Neural cell (in vitro differentiated cells): ENCODE measurements around the gene GRIN2C. TPM values are rescaled to one million over a fixed set of nuclear protein-coding genes. Genes with fewer than 3 reads are reported as not detected.

Source experiments
- H2AFZ ChIP-seq: fragments of 200-600, 300-800 bp; sonication (generic), shearing (Covaris generic); 2 replicates; pipeline ENCODE4 v1.6.0; 2014; ENCODE audit warnings: low read depth, mild to moderate bottlenecking, antibody characterized with exemption, low read length, moderate library complexity
- H3F3A ChIP-seq: fragments of 200-600 bp; shearing (Covaris generic); 2 replicates; pipeline ENCODE4 v1.6.1; 2016; ENCODE audit warnings: mild to moderate bottlenecking, moderate library complexity, mixed read lengths, antibody characterized with exemption, low read length; ENCODE audit not compliant: insufficient read depth, poor library complexity, severe bottlenecking
- H3K27ac ChIP-seq: fragments of 200-600, 300-800 bp; sonication (generic), shearing (Covaris generic); 2 replicates; pipeline ENCODE4 v1.5.1; 2014; ENCODE audit warnings: mild to moderate bottlenecking, low read length, moderate library complexity
- H3K27me3 ChIP-seq: fragments of 300-800, 200-600 bp; sonication (generic), shearing (Covaris generic); 2 replicates; pipeline ENCODE4 v1.6.0; 2014; ENCODE audit warnings: mild to moderate bottlenecking, low read depth, low read length, moderate library complexity; ENCODE audit not compliant: insufficient read depth
- H3K36me3 ChIP-seq: fragments of 300-800, 200-600 bp; sonication (generic), shearing (Covaris generic); 2 replicates; pipeline ENCODE4 v1.5.1; 2014; ENCODE audit warnings: mild to moderate bottlenecking, antibody characterized with exemption, low read length, moderate library complexity; ENCODE audit not compliant: insufficient read depth
- H3K4me2 ChIP-seq: fragments of 300-800, 200-600 bp; sonication (generic), shearing (Covaris generic); 2 replicates; pipeline ENCODE4 v1.6.0; 2014; ENCODE audit warnings: mild to moderate bottlenecking, low read length
- H3K4me3 ChIP-seq: fragments of 300-800, 200-600 bp; sonication (generic), shearing (Covaris generic); 2 replicates; pipeline ENCODE4 v1.5.1; 2014; ENCODE audit warnings: mild to moderate bottlenecking, low read length, moderate library complexity
- H3K79me2 ChIP-seq: fragments of 200-600 bp; shearing (Covaris generic); replicated peaks from 2 replicates; pipeline ENCODE4 v1.6.0; 2014; ENCODE audit warnings: mild to moderate bottlenecking, low read length, moderate library complexity; ENCODE audit not compliant: insufficient read depth
- H3K9ac ChIP-seq: fragments of 300-800, 200-600 bp; sonication (generic), shearing (Covaris generic); 2 replicates; pipeline ENCODE4 v1.6.1; 2016; ENCODE audit warnings: mild to moderate bottlenecking, low read length, mixed read lengths
- H3K9me2 ChIP-seq: fragments of 200-600 bp; shearing (Covaris generic); 2 replicates; pipeline ENCODE4 v1.6.1; 2016; ENCODE audit warnings: mild to moderate bottlenecking, low read length, mixed read lengths; ENCODE audit not compliant: insufficient read depth
- H3K9me3 ChIP-seq: fragments of 200-600, 300-800 bp; sonication (generic), shearing (Covaris generic); 2 replicates; pipeline ENCODE4 v1.6.1; 2016; ENCODE audit warnings: mild to moderate bottlenecking, mixed run types, low read length, moderate library complexity, mixed read lengths
- H4K20me1 ChIP-seq: fragments of 200-600 bp; shearing (Covaris generic); 2 replicates; pipeline ENCODE4 v1.6.1; 2016; ENCODE audit warnings: mild to moderate bottlenecking, mixed run types; ENCODE audit not compliant: insufficient read depth
- EP300 ChIP-seq: fragments of 450-650 bp; conservative IDR thresholded peaks from 2 replicates; pipeline ENCODE4 v1.6.1; 2014; ENCODE audit warnings: antibody characterized with exemption, mild to moderate bottlenecking, moderate library complexity; ENCODE audit not compliant: poor library complexity, severe bottlenecking
- EZH2 ChIP-seq: fragments of 200-600, 300-800 bp; shearing (Covaris generic), sonication (generic); IDR thresholded peaks from 2 replicates; pipeline ENCODE4 v1.6.1; 2014; ENCODE audit warnings: antibody characterized with exemption, low read length, borderline replicate concordance, mild to moderate bottlenecking; ENCODE audit not compliant: insufficient read depth, poor library complexity, severe bottlenecking
- MXI1 ChIP-seq: fragments of 450-650 bp; conservative IDR thresholded peaks from 2 replicates; pipeline ENCODE4 v1.6.1; 2014; ENCODE audit warnings: antibody characterized with exemption, mild to moderate bottlenecking; ENCODE audit not compliant: poor library complexity, severe bottlenecking
- POLR2AphosphoS5 ChIP-seq: IDR thresholded peaks from 2 replicates; pipeline ENCODE4 v1.6.1; 2012
- RAD21 ChIP-seq: fragments of 450-650 bp; conservative IDR thresholded peaks from 2 replicates; pipeline ENCODE4 v1.6.1; 2014; ENCODE audit warnings: antibody characterized with exemption, mild to moderate bottlenecking, moderate library complexity
- SMC3 ChIP-seq: fragments of 450-650 bp; conservative IDR thresholded peaks from 2 replicates; pipeline ENCODE4 v1.6.1; 2014; ENCODE audit warnings: antibody characterized with exemption, mild to moderate bottlenecking, moderate library complexity; ENCODE audit not compliant: poor library complexity
- TAF1 ChIP-seq: IDR thresholded peaks from 2 replicates; pipeline ENCODE4 v1.6.1; 2012; ENCODE audit warnings: low read depth
- polyA plus RNA-seq: library from polyadenylated mRNA; depleted of rRNA; stranded (reverse); fragments of >200 nt; gene quantifications from 2 replicates; pipeline ENCODE4 v1.2.3, GENCODE V29; 2014
- TF ChIP-seq, protein P1 (sequence below): fragments of 450-650 bp; IDR thresholded peaks from 2 replicates; pipeline ENCODE4 v1.5.1; 2014; ENCODE audit warnings: antibody characterized with exemption, mild to moderate bottlenecking, moderate library complexity; ENCODE audit not compliant: poor library complexity, severe bottlenecking
- TF ChIP-seq, protein P2 (sequence below): IDR thresholded peaks from 2 replicates; pipeline ENCODE4 v1.6.1; 2012; ENCODE audit warnings: borderline replicate concordance

Gene GRIN2C
- polyA plus RNA-seq, 1 donor from 2014 or later: 0.04 TPM

DNA sequence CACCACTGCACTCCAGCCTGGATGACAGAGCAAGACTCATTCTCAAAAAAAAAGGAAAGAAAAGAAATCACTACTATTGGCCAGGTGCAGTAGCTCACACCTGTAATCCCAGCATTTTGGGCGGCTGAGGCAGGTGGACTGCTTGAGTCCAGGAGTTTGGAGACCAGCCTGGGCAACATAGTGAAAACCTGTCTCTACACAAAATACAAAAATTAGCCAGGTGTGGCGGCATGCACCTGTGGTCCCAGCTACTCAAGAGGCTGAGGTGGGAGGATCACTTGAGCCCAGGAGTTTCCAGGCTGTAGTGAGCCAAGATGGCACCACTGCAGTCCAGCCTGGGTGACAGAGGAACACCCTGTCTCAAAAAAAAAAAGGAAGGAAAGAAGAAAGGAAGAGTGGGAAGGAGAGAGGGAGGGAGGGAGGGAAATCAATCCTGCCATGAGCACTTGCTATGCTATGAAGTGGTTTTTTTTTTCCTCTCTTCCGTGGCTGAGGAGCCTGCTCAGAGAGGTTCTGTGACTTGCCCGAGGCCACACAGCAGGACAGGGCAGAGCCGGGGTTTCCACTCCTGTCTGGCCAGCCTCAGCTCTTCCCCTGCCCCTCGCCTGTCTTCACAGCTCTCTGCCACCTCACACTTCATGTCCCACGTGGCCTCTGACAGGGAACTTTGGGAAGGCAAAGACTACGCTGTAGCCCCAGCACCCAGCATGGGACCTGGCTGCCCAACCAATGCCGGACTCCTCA, 10.9 kb downstream of the GRIN2C start:
- TF ChIP-seq, protein P1, sequence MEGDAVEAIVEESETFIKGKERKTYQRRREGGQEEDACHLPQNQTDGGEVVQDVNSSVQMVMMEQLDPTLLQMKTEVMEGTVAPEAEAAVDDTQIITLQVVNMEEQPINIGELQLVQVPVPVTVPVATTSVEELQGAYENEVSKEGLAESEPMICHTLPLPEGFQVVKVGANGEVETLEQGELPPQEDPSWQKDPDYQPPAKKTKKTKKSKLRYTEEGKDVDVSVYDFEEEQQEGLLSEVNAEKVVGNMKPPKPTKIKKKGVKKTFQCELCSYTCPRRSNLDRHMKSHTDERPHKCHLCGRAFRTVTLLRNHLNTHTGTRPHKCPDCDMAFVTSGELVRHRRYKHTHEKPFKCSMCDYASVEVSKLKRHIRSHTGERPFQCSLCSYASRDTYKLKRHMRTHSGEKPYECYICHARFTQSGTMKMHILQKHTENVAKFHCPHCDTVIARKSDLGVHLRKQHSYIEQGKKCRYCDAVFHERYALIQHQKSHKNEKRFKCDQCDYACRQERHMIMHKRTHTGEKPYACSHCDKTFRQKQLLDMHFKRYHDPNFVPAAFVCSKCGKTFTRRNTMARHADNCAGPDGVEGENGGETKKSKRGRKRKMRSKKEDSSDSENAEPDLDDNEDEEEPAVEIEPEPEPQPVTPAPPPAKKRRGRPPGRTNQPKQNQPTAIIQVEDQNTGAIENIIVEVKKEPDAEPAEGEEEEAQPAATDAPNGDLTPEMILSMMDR: no peak
- TF ChIP-seq MXI1 (no peak), TAF1 (no peak), POLR2AphosphoS5 (no peak), RAD21 (no peak), SMC3 (no peak)
- peaks cover 44% of the 10 kb centered on the region for H3K27me3 ChIP-seq
- H3K4me3 ChIP-seq: no peak overlapping the region

DNA sequence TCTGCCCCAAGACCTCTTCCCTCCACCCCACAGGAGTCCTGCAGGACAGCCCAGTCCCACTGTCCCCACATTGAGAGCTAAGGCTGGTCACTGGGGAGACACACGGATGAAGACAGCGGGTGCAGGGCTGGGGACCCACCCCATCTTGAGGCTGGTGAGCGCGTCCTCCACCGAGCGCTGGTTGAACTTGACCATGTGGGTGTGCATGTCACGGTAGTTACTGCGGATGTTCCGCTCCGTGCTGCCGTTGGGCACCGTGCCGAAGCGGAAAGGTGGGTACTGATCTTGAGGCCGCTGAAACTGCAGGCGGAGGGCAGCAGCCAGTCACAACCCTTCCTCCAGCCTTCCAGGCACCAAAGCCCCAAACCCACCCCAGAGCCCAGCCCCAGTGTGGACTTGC, 13.1 kb downstream of the GRIN2C start:
- Histone ChIP-seq H3F3A (no peaks in the 10 kb centered on the region), H3K36me3 (no peaks in the 10 kb centered on the region), H3K27me3 (peaks cover 41% of the 10 kb centered on the region), H3K27ac (no peak overlapping the region), H3K4me3 (no peak overlapping the region), H4K20me1 (no peaks in the 10 kb centered on the region), H3K79me2 (no peaks in the 10 kb centered on the region), H3K9me3 (no peaks in the 10 kb centered on the region), H3K9me2 (no peaks in the 10 kb centered on the region), H3K9ac (no peak overlapping the region), H2AFZ (no peak overlapping the region), H3K4me2 (no peak overlapping the region)
- TF ChIP-seq RAD21: no peak
- no peak for TF ChIP-seq SMC3
- no peak for TF ChIP-seq MXI1
- TF ChIP-seq TAF1: no peak
- TF ChIP-seq, protein P2, sequence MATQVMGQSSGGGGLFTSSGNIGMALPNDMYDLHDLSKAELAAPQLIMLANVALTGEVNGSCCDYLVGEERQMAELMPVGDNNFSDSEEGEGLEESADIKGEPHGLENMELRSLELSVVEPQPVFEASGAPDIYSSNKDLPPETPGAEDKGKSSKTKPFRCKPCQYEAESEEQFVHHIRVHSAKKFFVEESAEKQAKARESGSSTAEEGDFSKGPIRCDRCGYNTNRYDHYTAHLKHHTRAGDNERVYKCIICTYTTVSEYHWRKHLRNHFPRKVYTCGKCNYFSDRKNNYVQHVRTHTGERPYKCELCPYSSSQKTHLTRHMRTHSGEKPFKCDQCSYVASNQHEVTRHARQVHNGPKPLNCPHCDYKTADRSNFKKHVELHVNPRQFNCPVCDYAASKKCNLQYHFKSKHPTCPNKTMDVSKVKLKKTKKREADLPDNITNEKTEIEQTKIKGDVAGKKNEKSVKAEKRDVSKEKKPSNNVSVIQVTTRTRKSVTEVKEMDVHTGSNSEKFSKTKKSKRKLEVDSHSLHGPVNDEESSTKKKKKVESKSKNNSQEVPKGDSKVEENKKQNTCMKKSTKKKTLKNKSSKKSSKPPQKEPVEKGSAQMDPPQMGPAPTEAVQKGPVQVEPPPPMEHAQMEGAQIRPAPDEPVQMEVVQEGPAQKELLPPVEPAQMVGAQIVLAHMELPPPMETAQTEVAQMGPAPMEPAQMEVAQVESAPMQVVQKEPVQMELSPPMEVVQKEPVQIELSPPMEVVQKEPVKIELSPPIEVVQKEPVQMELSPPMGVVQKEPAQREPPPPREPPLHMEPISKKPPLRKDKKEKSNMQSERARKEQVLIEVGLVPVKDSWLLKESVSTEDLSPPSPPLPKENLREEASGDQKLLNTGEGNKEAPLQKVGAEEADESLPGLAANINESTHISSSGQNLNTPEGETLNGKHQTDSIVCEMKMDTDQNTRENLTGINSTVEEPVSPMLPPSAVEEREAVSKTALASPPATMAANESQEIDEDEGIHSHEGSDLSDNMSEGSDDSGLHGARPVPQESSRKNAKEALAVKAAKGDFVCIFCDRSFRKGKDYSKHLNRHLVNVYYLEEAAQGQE: no peak
- TF ChIP-seq, protein P1: no peak
- no peak for TF ChIP-seq EZH2
- no peak for TF ChIP-seq EP300

More for the DNA sequence above, 10.9 kb downstream of the GRIN2C start:
- H3K9ac ChIP-seq: no peak overlapping the region
- no peak overlapping the region for H2AFZ ChIP-seq
- no peaks in the 10 kb centered on the region for H4K20me1 ChIP-seq
- no peaks in the 10 kb centered on the region for H3K9me2 ChIP-seq
- H3F3A ChIP-seq: no peaks in the 10 kb centered on the region
- H3K36me3 ChIP-seq: no peaks in the 10 kb centered on the region
- H3K9me3 ChIP-seq: no peaks in the 10 kb centered on the region
- no peak overlapping the region for H3K27ac ChIP-seq
- no peak overlapping the region for H3K4me2 ChIP-seq
- no peaks in the 10 kb centered on the region for H3K79me2 ChIP-seq
